Astrocyte of the hippocampus (primary cell): ENCODE measurements around the gene C12orf60.
"Not testable (repeated sequence)": the region's sequence is repeated elsewhere in the genome, so short reads cannot be mapped to it uniquely, and the experiment has no call there.

Experiments used
- DNase-seq: peaks from one replicate; pipeline ENCODE4 v3.0.0; 2011; ENCODE audit warnings: low read depth, low spot score

C12orf60 gene

GRCh38 chr12:14803011-14803829 lies at the start of gene C12orf60, which contains the start of gene WBP11:
TSS of gene C12orf60 (plus strand) at chr12:14803670. CDS start at chr12:14822936, 19,266 bp downstream.
TSS of gene WBP11 (minus strand) at chr12:14803478. CDS start at chr12:14801383, 2,095 bp downstream.
- peak; percentile 99 for DNase-seq

GRCh38 chr12:14756334-14757143 lies 46.9 kb upstream of the C12orf60 start:
- DNase-seq: no peak

GRCh38 chr12:14759711-14760280 lies 43.7 kb upstream of the C12orf60 start:
- not testable (repeated sequence) for DNase-seq

- no peak for DNase-seq
Measured at GRCh38 chr12:14765398-14765797, 38.1 kb upstream of the C12orf60 start.

- DNase-seq: not testable (repeated sequence)
Measured at GRCh38 chr12:14766020-14766419, 37.5 kb upstream of the C12orf60 start.

- no peak for DNase-seq
Measured at GRCh38 chr12:14766649-14767215, 36.7 kb upstream of the C12orf60 start.

GRCh38 chr12:14767617-14768016 lies 35.9 kb upstream of the C12orf60 start:
- DNase-seq: no peak

GRCh38 chr12:14768823-14769405 lies 34.6 kb upstream of the C12orf60 start:
- no peak for DNase-seq

GRCh38 chr12:14769466-14769968 lies 34.0 kb upstream of the C12orf60 start:
- DNase-seq: peak; percentile 55

- DNase-seq: peak; percentile 88
Measured at GRCh38 chr12:14769969-14770495, 33.4 kb upstream of the C12orf60 start.

GRCh38 chr12:14770496-14771461 lies 32.7 kb upstream of the C12orf60 start:
- peak; percentile 94 for DNase-seq

GRCh38 chr12:14771651-14772137 lies 31.8 kb upstream of the C12orf60 start:
- DNase-seq: no peak

GRCh38 chr12:14772946-14773345 lies 30.5 kb upstream of the C12orf60 start:
- no peak for DNase-seq

- DNase-seq: no peak
Measured at GRCh38 chr12:14773685-14774073, 29.8 kb upstream of the C12orf60 start.

- DNase-seq: peak; percentile 97
Measured at GRCh38 chr12:14774074-14774905, 29.2 kb upstream of the C12orf60 start.

GRCh38 chr12:14774906-14775635 lies 28.4 kb upstream of the C12orf60 start:
- DNase-seq: peak; percentile 47

- no peak for DNase-seq
Measured at GRCh38 chr12:14775636-14775980, 27.9 kb upstream of the C12orf60 start.
